Choroid plexus epithelial cell (primary cell): Measurements from ENCODE around the gene SEL1L2.
"Not testable (repeated sequence)": the region's sequence is repeated elsewhere in the genome, so short reads cannot be mapped to it uniquely, and the experiment has no call there.

ENCODE experiments used
- DNase-seq: peaks from one replicate; pipeline ENCODE4 v3.0.0-alpha.2; 2010; ENCODE audit warnings: low read depth
- H3K4me3 ChIP-seq: 2 replicates; pipeline ENCODE4 v1.5.1; 2011; ENCODE audit warnings: low read depth, mild to moderate bottlenecking, control low read depth, low read length, moderate library complexity
- TF ChIP-seq, protein P1 (sequence below): conservative IDR thresholded peaks from 2 replicates; pipeline ENCODE4 v1.5.1; 2011; ENCODE audit warnings: low read depth, mild to moderate bottlenecking, control low read depth, inconsistent platforms, low read length, moderate library complexity

SEL1L2 gene

DNA sequence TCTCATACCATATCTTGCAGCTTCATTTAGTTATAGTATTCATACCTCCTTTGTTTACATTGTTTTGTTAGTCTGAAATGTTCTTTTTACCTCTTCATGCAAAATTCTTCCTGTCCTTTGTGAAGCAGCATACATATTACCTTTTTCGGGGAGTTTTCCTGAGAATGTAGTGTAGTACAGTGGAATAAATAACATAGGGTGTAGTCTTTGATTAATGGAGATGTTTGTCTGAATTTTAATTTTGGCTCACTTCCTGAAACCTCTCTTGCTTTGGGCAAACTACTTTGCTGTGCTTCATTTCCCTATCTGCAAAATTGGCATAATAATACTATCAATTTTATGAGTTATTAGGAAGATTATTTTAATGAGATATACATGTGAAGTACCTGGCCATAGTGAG, 10.5 kb upstream of the SEL1L2 start:
- TF ChIP-seq, protein P1, sequence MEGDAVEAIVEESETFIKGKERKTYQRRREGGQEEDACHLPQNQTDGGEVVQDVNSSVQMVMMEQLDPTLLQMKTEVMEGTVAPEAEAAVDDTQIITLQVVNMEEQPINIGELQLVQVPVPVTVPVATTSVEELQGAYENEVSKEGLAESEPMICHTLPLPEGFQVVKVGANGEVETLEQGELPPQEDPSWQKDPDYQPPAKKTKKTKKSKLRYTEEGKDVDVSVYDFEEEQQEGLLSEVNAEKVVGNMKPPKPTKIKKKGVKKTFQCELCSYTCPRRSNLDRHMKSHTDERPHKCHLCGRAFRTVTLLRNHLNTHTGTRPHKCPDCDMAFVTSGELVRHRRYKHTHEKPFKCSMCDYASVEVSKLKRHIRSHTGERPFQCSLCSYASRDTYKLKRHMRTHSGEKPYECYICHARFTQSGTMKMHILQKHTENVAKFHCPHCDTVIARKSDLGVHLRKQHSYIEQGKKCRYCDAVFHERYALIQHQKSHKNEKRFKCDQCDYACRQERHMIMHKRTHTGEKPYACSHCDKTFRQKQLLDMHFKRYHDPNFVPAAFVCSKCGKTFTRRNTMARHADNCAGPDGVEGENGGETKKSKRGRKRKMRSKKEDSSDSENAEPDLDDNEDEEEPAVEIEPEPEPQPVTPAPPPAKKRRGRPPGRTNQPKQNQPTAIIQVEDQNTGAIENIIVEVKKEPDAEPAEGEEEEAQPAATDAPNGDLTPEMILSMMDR = no peak
- no peak overlapping the region for H3K4me3 ChIP-seq
- no peak for DNase-seq

DNA sequence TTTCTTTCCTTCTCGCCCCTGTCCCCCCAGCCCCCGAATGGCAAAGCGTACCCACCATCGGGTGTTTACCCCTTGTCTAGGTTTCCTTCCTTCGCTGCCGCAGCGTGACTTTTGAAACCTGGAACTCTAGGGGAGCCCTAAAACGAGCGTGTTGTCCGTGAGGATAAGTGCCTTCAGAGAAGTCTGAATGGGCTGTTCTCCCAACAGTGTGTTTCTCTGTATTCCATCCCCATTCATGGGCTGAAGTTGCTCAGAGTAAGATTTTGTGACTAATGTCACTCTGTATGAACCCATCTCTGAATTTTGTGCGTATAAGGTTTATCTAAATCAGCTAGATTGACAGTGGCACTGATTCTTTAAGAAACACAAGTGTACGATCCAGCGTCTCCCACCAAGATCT, 5.9 kb upstream of the SEL1L2 start:
- TF ChIP-seq, protein P1 = no peak
- no peak for DNase-seq
- peak overlapping the region; percentile 66 for H3K4me3 ChIP-seq

DNA sequence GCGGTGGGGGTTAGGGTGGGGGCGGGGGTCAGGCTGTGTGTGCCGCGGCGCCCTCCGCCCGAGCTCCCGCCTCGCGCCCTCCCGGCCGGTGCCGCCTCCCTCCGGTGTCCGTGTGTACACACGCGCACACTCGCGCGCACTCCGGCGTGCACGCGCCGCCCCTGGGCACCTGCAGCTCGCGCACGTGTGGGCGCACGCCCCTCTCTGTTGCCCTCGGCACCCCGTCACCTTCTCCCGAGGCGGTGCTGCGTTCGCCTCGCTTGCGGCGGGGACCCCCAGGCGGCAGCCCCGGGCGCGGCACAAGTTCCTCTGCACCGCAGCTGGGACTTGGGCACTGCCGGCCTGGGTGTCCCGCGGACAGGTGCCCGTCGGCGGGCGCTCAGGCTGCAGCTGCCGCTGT, 5.4 kb upstream of the SEL1L2 start:
- peak overlapping the region; percentile 66 for H3K4me3 ChIP-seq
- DNase-seq = no peak
- TF ChIP-seq, protein P1 = no peak

DNA sequence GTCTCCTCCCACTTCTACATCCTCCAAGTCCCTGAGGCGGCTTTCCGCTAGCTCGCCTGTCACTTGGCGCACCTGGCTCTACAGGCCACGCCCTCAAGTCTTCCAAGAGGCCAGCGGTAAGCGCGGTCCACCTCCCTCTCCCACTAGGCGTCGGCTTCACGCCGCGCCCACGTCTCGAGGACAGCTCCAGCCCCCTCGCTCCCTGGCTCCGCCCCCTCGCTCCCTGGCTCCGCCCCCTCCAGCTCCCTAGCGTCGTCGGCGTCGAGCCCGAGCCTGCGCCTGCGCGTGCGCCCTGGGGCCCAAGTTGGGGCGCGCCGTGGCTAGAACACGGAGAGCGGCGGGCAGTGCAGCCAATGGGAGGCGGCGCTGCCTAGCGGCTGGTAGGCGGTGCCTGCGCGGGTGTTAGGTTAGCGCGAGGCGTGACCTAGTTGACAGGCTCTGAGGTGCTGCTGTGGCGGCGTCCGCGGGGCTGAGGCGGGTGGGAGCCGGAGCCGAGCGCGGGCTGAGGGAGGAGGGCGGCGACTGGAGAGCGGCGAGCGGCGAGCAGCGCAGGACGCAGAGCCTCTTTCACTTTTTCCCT, 4.8 kb upstream of the SEL1L2 start, which contains the start of gene MACROD2:
Gene MACROD2, plus strand, starts transcription at position 431 of the 580 bp plus-strand sequence.
- TF ChIP-seq, protein P1 = no peak
- DNase-seq = peak; percentile 83
- H3K4me3 ChIP-seq = peak within 1 kb of the TSS; percentile 66

DNA sequence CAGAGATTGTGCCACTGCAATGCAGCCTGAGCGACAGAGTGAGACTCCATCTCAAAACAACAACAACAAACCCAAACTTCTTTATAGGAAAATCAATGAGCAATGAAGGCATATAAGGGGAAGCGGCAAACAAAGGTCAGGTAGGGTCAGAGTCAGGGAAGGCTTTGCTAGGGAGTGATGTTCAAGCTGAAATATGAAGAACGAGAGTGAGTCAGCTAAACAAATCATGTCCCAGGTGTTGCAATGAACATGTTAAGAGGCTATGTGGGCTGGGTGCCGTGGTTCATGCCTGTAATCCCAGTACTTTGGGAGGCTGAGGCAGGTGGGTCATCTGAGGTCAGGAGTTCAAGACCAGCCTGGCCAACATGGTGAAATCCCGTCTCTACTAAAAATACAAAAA, 1.5 kb upstream of the SEL1L2 start:
- DNase-seq, H3K4me3 ChIP-seq: not testable (repeated sequence)

DNA sequence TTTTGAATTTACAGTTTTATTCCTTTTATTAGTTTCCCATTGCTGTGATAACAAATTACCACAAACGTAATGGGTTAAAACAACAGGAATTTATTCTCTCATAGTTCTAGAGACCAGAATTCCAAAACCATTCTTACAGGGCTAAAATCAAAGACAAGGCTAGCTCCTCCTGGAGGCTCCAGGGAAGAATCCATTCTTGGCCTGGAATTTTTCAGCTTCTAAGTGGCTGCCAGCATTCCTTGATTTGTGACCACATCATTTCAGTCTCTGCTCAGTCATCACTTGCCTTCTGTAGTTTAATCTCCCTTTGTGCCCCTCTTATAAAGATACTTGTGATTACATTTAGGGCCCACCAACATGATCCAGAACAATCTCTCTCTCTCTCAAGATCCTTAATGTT, 897 bp upstream of the SEL1L2 start:
- DNase-seq = no peak
- no peak overlapping the region for H3K4me3 ChIP-seq
- TF ChIP-seq, protein P1 = no peak

DNA sequence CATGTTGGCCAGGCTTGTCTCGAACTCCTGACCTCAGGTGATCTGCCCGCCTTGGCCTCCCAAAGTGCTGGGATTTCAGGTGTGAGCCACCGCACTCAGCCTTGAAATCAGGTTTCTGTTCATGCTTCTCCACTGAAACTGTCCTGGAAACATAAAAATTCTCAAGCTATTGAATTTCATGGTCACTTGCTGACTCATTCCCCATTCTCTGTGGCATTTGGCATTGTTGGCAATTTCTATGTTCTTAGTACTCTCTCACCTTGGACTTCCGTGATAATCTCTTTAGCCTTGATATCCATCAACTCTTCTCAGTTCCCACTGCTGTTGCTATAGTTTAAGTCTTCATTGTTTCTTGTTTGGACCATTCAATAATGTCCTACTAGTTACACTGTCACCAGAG, 6.2 kb downstream of the SEL1L2 start:
- H3K4me3 ChIP-seq = no peak overlapping the region
- TF ChIP-seq, protein P1 = no peak
- no peak for DNase-seq
